Measurements from ENCODE around the gene AKAP8. TPM values are rescaled to one million over a fixed set of nuclear protein-coding genes. Genes with fewer than 3 reads are reported as not detected.

The AKAP8 gene
- polyA plus RNA-seq, 1 donor from 2014 or later = 22.7 TPM

- TF ChIP-seq EZH2 (IDR thresholded peaks at IDR 0.05; ENCODE audit: borderline replicate concordance, insufficient read depth, low read length, poor library complexity, severe bottlenecking) = no peak
- TF ChIP-seq RAD21 (conservative IDR thresholded peaks at IDR 0.05) = no peak
- no peak for TF ChIP-seq CTCF (IDR thresholded peaks at IDR 0.05; ENCODE audit: poor library complexity, severe bottlenecking)
- no peak for TF ChIP-seq EP300 (conservative IDR thresholded peaks at IDR 0.05; ENCODE audit: poor library complexity, severe bottlenecking)
- TF ChIP-seq POLR2AphosphoS5 (IDR thresholded peaks at IDR 0.05) = no peak
- no peak for TF ChIP-seq SMC3 (conservative IDR thresholded peaks at IDR 0.05; ENCODE audit: poor library complexity)
- TF ChIP-seq, protein P1, sequence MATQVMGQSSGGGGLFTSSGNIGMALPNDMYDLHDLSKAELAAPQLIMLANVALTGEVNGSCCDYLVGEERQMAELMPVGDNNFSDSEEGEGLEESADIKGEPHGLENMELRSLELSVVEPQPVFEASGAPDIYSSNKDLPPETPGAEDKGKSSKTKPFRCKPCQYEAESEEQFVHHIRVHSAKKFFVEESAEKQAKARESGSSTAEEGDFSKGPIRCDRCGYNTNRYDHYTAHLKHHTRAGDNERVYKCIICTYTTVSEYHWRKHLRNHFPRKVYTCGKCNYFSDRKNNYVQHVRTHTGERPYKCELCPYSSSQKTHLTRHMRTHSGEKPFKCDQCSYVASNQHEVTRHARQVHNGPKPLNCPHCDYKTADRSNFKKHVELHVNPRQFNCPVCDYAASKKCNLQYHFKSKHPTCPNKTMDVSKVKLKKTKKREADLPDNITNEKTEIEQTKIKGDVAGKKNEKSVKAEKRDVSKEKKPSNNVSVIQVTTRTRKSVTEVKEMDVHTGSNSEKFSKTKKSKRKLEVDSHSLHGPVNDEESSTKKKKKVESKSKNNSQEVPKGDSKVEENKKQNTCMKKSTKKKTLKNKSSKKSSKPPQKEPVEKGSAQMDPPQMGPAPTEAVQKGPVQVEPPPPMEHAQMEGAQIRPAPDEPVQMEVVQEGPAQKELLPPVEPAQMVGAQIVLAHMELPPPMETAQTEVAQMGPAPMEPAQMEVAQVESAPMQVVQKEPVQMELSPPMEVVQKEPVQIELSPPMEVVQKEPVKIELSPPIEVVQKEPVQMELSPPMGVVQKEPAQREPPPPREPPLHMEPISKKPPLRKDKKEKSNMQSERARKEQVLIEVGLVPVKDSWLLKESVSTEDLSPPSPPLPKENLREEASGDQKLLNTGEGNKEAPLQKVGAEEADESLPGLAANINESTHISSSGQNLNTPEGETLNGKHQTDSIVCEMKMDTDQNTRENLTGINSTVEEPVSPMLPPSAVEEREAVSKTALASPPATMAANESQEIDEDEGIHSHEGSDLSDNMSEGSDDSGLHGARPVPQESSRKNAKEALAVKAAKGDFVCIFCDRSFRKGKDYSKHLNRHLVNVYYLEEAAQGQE (IDR thresholded peaks at IDR 0.05; ENCODE audit: borderline replicate concordance) = no peak
- no peak for TF ChIP-seq MXI1 (conservative IDR thresholded peaks at IDR 0.05; ENCODE audit: poor library complexity, severe bottlenecking)
- no peak for TF ChIP-seq TAF1 (IDR thresholded peaks at IDR 0.05; ENCODE audit: low read depth)
- Histone ChIP-seq H3K9me3 (ENCODE audit: low read length) (no peaks in the 10 kb centered on the region), H3K9me2 (ENCODE audit: insufficient read depth, low read length) (no peaks in the 10 kb centered on the region), H3K4me2 (ENCODE audit: low read length) (no peak overlapping the region), H3K9ac (ENCODE audit: low read length) (no peak overlapping the region), H4K20me1 (ENCODE audit: insufficient read depth) (no peaks in the 10 kb centered on the region), H2AFZ (ENCODE audit: low read depth, low read length) (no peak overlapping the region), H3K79me2 (replicated peaks; ENCODE audit: insufficient read depth, low read length) (peaks cover 26% of the 10 kb centered on the region), H3F3A (ENCODE audit: insufficient read depth, low read length, poor library complexity, severe bottlenecking) (no peaks in the 10 kb centered on the region), H3K36me3 (ENCODE audit: insufficient read depth, low read length) (peaks cover 20% of the 10 kb centered on the region), H3K4me3 (ENCODE audit: low read length) (no peak overlapping the region), H3K27me3 (ENCODE audit: insufficient read depth, low read depth, low read length) (no peaks in the 10 kb centered on the region), H3K27ac (ENCODE audit: low read length) (no peak overlapping the region)
Measured at GRCh38 chr19:15427350-15427700, 47.7 kb upstream of the AKAP8 start.

- H3F3A ChIP-seq (ENCODE audit: insufficient read depth, low read length, poor library complexity, severe bottlenecking) = no peaks in the 10 kb centered on the region
- no peak overlapping the region for H2AFZ ChIP-seq (ENCODE audit: low read depth, low read length)
- no peak overlapping the region for H3K4me2 ChIP-seq (ENCODE audit: low read length)
- no peak overlapping the region for H3K9ac ChIP-seq (ENCODE audit: low read length)
- no peaks in the 10 kb centered on the region for H3K27me3 ChIP-seq (ENCODE audit: insufficient read depth, low read depth, low read length)
- no peaks in the 10 kb centered on the region for H3K9me3 ChIP-seq (ENCODE audit: low read length)
- no peaks in the 10 kb centered on the region for H3K9me2 ChIP-seq (ENCODE audit: insufficient read depth, low read length)
- H4K20me1 ChIP-seq (ENCODE audit: insufficient read depth) = no peaks in the 10 kb centered on the region
- no peak overlapping the region for H3K4me3 ChIP-seq (ENCODE audit: low read length)
- peaks cover 20% of the 10 kb centered on the region for H3K36me3 ChIP-seq (ENCODE audit: insufficient read depth, low read length)
- H3K79me2 ChIP-seq (replicated peaks; ENCODE audit: insufficient read depth, low read length) = peaks cover 21% of the 10 kb centered on the region
- no peak overlapping the region for H3K27ac ChIP-seq (ENCODE audit: low read length)
- no peak for TF ChIP-seq SMC3 (conservative IDR thresholded peaks at IDR 0.05; ENCODE audit: poor library complexity)
- no peak for TF ChIP-seq POLR2AphosphoS5 (IDR thresholded peaks at IDR 0.05)
- no peak for TF ChIP-seq CTCF (IDR thresholded peaks at IDR 0.05; ENCODE audit: poor library complexity, severe bottlenecking)
- no peak for TF ChIP-seq TAF1 (IDR thresholded peaks at IDR 0.05; ENCODE audit: low read depth)
- no peak for TF ChIP-seq MXI1 (conservative IDR thresholded peaks at IDR 0.05; ENCODE audit: poor library complexity, severe bottlenecking)
- no peak for TF ChIP-seq EP300 (conservative IDR thresholded peaks at IDR 0.05; ENCODE audit: poor library complexity, severe bottlenecking)
- TF ChIP-seq EZH2 (IDR thresholded peaks at IDR 0.05; ENCODE audit: borderline replicate concordance, insufficient read depth, low read length, poor library complexity, severe bottlenecking) = no peak
Measured at GRCh38 chr19:15426485-15427349, 47.1 kb upstream of the AKAP8 start.

Measured in neural cell (in vitro differentiated cells).